Measurements from ENCODE around the gene CACTIN.

DNA sequence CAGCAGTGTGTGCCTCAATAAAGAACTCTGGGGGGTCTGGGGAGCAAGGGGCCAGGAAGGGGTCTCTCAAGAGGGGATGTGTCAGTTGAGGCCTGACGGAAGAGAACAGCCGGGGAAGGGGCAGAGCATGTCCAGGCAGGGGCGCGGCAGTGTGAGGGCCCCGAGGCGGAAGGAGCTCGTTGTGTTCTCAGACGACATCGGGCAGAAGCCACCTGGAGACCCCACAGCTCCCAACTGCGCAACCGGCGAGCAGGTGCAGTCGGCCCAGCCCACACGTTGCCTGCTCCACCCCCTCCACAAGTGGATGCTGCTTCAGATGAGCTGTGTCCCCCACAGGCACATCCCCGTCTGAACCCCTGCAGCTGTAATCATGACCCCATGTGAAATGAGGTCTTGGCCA, 4.9 kb downstream of the CACTIN start:
- TF ChIP-seq, protein P1, sequence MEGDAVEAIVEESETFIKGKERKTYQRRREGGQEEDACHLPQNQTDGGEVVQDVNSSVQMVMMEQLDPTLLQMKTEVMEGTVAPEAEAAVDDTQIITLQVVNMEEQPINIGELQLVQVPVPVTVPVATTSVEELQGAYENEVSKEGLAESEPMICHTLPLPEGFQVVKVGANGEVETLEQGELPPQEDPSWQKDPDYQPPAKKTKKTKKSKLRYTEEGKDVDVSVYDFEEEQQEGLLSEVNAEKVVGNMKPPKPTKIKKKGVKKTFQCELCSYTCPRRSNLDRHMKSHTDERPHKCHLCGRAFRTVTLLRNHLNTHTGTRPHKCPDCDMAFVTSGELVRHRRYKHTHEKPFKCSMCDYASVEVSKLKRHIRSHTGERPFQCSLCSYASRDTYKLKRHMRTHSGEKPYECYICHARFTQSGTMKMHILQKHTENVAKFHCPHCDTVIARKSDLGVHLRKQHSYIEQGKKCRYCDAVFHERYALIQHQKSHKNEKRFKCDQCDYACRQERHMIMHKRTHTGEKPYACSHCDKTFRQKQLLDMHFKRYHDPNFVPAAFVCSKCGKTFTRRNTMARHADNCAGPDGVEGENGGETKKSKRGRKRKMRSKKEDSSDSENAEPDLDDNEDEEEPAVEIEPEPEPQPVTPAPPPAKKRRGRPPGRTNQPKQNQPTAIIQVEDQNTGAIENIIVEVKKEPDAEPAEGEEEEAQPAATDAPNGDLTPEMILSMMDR (IDR thresholded peaks at IDR 0.05): no peak
- TF ChIP-seq POLR2A (IDR thresholded peaks at IDR 0.05) (no peak), POLR2AphosphoS5 (IDR thresholded peaks at IDR 0.05) (no peak)
